SK-N-SH (cell line): ENCODE results near the gene ANK3. TPM values are rescaled to one million over a fixed set of nuclear protein-coding genes. Genes with fewer than 3 reads are reported as not detected.

Experiments
- CTCF ChIA-PET: fragments of 300-600, 350-600 bp; formaldehyde crosslinking; extraction: SDS; loops from one replicate; lab custom pipeline; 2021; lab: Yijun Ruan, JAX
- POLR2A ChIA-PET: fragments of 350-600 bp; sonication (Branson Sonifier 250); formaldehyde crosslinking; extraction: SDS; loops from one replicate; lab custom pipeline; 2020; ENCODE audit warnings: antibody characterized with exemption, inconsistent platforms; lab: Yijun Ruan, JAX
- DNase-seq: peaks from one replicate; pipeline ENCODE4 v3.0.0; 2012
- H2AFZ ChIP-seq: fragments of 200-600 bp; sonication (generic); 2 replicates; pipeline ENCODE4 v1.8.1; 2016; ENCODE audit warnings: antibody characterized with exemption, mild to moderate bottlenecking, low read depth
- H3F3A ChIP-seq: fragments of 200-600 bp; sonication (generic); replicated peaks from 2 replicates; pipeline ENCODE3; 2016; ENCODE audit warnings: antibody characterized with exemption, mild to moderate bottlenecking; ENCODE audit not compliant: insufficient read depth
- H3K27ac ChIP-seq, 2 experiments: fragments of 200-500 bp in 1 of 2; fragments of 200-600 bp in 1 of 2; sonication (Bioruptor generic) in 1 of 2; sonication (generic), shearing (Covaris generic) in 1 of 2; 2 replicates each; pipeline versions ENCODE4 v1.5.1 to v1.6.1; 2014 to 2016; ENCODE audit warnings: low read depth in 2 of 2, inconsistent platforms in 1 of 2, low read length in 1 of 2, mild to moderate bottlenecking in 1 of 2, mixed read lengths in 1 of 2
- H3K27me3 ChIP-seq: fragments of 200-600 bp; sonication (generic), shearing (Covaris generic); 2 replicates; pipeline ENCODE4 v1.6.1; 2016; ENCODE audit warnings: mixed run types; ENCODE audit not compliant: insufficient read depth
- H3K36me3 ChIP-seq, 2 experiments: fragments of 200-500 bp in 1 of 2; fragments of 200-600 bp in 1 of 2; sonication (Bioruptor generic) in 1 of 2; sonication (generic) in 1 of 2; replicated peaks in 1 of 2; 2 replicates each; pipeline versions ENCODE3 to v1.5.1; 2014 to 2016; ENCODE audit warnings: low read length in 1 of 2, mild to moderate bottlenecking in 1 of 2; ENCODE audit not compliant: insufficient read depth in 2 of 2, control insufficient read depth in 1 of 2
- H3K4me1 ChIP-seq, 2 experiments: fragments of 200-500 bp in 1 of 2; fragments of 200-600 bp in 1 of 2; sonication (Bioruptor generic) in 1 of 2; sonication (generic), shearing (Covaris generic) in 1 of 2; 2 replicates each; pipeline versions ENCODE4 v1.5.1 to v1.6.1; 2014 to 2016; ENCODE audit warnings: low read depth in 1 of 2, low read length in 1 of 2, mixed run types in 1 of 2; ENCODE audit not compliant: insufficient read depth in 2 of 2, control insufficient read depth in 1 of 2
- H3K4me2 ChIP-seq: fragments of 200-600 bp; sonication (generic), shearing (Covaris generic); 2 replicates; pipeline ENCODE4 v1.6.1; 2017; ENCODE audit warnings: mixed run types
- H3K4me3 ChIP-seq, 2 experiments: fragments of 200-500 bp in 1 of 2; fragments of 200-600 bp in 1 of 2; sonication (Bioruptor generic) in 1 of 2; sonication (generic), shearing (Covaris generic) in 1 of 2; 2 replicates each; pipeline versions ENCODE4 v1.5.1 to v1.8.1; 2014 to 2016; ENCODE audit warnings: low read depth in 2 of 2, inconsistent platforms in 1 of 2, low read length in 1 of 2, mild to moderate bottlenecking in 1 of 2, mixed read lengths in 1 of 2, moderate library complexity in 1 of 2
- H3K79me2 ChIP-seq: fragments of 200-600 bp; sonication (generic); 2 replicates; pipeline ENCODE4 v1.8.1; 2017; ENCODE audit warnings: mild to moderate bottlenecking; ENCODE audit not compliant: insufficient read depth
- H3K9ac ChIP-seq: fragments of 200-600 bp; sonication (generic); 2 replicates; pipeline ENCODE4 v1.6.1; 2017; ENCODE audit warnings: mixed run types
- H3K9me2 ChIP-seq: fragments of 200-600 bp; sonication (generic); 2 replicates; pipeline ENCODE4 v1.6.1; 2017; ENCODE audit warnings: mixed run types
- H3K9me3 ChIP-seq: fragments of 200-600 bp; sonication (generic); 2 replicates; pipeline ENCODE4 v1.6.1; 2017; ENCODE audit warnings: mixed run types, mild to moderate bottlenecking, moderate library complexity
- H4K20me1 ChIP-seq: fragments of 200-600 bp; sonication (generic); 2 replicates; pipeline ENCODE4 v1.6.1; 2017; ENCODE audit warnings: mild to moderate bottlenecking, mixed run types; ENCODE audit not compliant: insufficient read depth
- CHD2 ChIP-seq: fragments of 150-350 bp; IDR thresholded peaks from 2 replicates; pipeline ENCODE4 v1.6.1; 2018; ENCODE audit warnings: low read length; ENCODE audit not compliant: partially characterized antibody
- ELF1 ChIP-seq: IDR thresholded peaks from 2 replicates; pipeline ENCODE4 v1.4.0; 2012
- EP300 ChIP-seq, 2 experiments: IDR thresholded peaks; 2 replicates each; pipeline versions ENCODE4 v1.4.0 to v1.6.1; 2012; ENCODE audit warnings: borderline replicate concordance in 1 of 2, low read depth in 1 of 2, low read length in 1 of 2
- EZH2phosphoT487 ChIP-seq: fragments of 200-600 bp; sonication (generic); IDR thresholded peaks from 2 replicates; pipeline ENCODE4 v1.6.1; 2017; ENCODE audit warnings: low read depth, mixed run types, mild to moderate bottlenecking, antibody characterized with exemption, moderate library complexity, borderline replicate concordance
- FOXM1 ChIP-seq: IDR thresholded peaks from 2 replicates; pipeline ENCODE4 v1.4.0; 2012; ENCODE audit warnings: low read depth, mild to moderate bottlenecking
- NFIC ChIP-seq: IDR thresholded peaks from 2 replicates; pipeline ENCODE4 v1.4.0; 2012; ENCODE audit warnings: borderline replicate concordance
- POLR2AphosphoS5 ChIP-seq: IDR thresholded peaks from 2 replicates; pipeline ENCODE4 v1.6.1; 2012; ENCODE audit warnings: low read depth, low read length
- RXRA ChIP-seq: IDR thresholded peaks from 2 replicates; pipeline ENCODE4 v1.4.0; 2012; ENCODE audit warnings: low read depth, mild to moderate bottlenecking, borderline replicate concordance
- SMC3 ChIP-seq: IDR thresholded peaks from 2 replicates; pipeline ENCODE4 v1.6.1; 2012; ENCODE audit warnings: low read depth, low read length, improper control_type of control experiment
- TAF1 ChIP-seq: IDR thresholded peaks from 2 replicates; pipeline ENCODE4 v1.6.1; 2012; ENCODE audit warnings: low read depth, mild to moderate bottlenecking, low read length, moderate library complexity, borderline replicate concordance
- TCF12 ChIP-seq: IDR thresholded peaks from 2 replicates; pipeline ENCODE4 v1.4.0; 2012
- WGBS: methylation state at CpG from one replicate; pipeline ENCODE4 v1.1.6; 2017; ENCODE audit warnings: low lambda C conversion rate; 5-methylcytosine and 5-hydroxymethylcytosine counted together
- polyA plus RNA-seq, 3 experiments: library from polyadenylated mRNA; depleted of rRNA; stranded (reverse); fragments of >200 nt; gene quantifications; 2 replicates each; pipeline ENCODE4 v1.2.3, GENCODE V29; 2012
- TF ChIP-seq, protein P1 (sequence below): IDR thresholded peaks from 2 replicates; pipeline ENCODE4 v1.4.0; 2012; ENCODE audit warnings: low read depth, borderline replicate concordance
- TF ChIP-seq, protein P2 (sequence below): IDR thresholded peaks from 2 replicates; pipeline ENCODE4; 2012
- TF ChIP-seq, protein P3 (sequence below): IDR thresholded peaks from 2 replicates; pipeline ENCODE4 v1.4.0; 2012; ENCODE audit warnings: low read depth

The ANK3 gene
- polyA plus RNA-seq, 1 of the 3 experiments (the other 2 are of a cell fraction) = 10.0 TPM

DNA sequence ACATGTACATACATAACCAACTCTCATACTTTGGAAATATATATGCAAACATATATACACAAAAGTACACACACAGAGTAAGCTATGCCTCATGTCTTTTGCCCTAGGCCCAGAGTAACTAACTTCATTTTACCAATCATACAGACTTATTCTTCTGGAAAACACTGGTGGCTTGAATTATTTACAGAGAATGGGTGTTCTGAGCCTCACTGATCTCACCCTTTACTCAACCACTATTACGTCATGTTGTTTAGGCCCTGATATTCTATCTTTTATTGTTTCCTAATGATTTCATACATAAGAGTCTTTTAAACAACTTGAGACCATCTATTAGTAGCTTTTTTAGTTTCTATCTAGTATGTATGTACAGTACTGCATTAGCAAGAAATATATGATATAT, 43.0 kb downstream of the ANK3 start:
- Histone ChIP-seq H3K27ac (no peak overlapping the region), H3K4me1 (peaks cover 12 to 18% of the 10 kb centered on the region in 2 experiments), H3K27me3 (no peaks in the 10 kb centered on the region), H3K9me3 (no peaks in the 10 kb centered on the region), H3K4me3 (no peak overlapping the region), H3K9me2 (no peaks in the 10 kb centered on the region), H3K9ac (no peak overlapping the region), H2AFZ (no peak overlapping the region), H4K20me1 (no peaks in the 10 kb centered on the region), H3K4me2 (no peak overlapping the region), H3K79me2 (no peaks in the 10 kb centered on the region), H3F3A (no peaks in the 10 kb centered on the region), H3K36me3 (no peaks in the 10 kb centered on the region)
- CTCF ChIA-PET = interaction anchor here (1.4 kb wide), 1 partner anchor 47 kb away, joined by 3 read pairs; no protein-coding TSS in a partner anchor
- no peak for DNase-seq
- 100% methylated on average over 1 of the region's 1 CpG for WGBS
- POLR2A ChIA-PET = no interaction called here
- TF ChIP-seq POLR2AphosphoS5 = no peak
- TF ChIP-seq EP300 (IDR thresholded peaks at IDR 0.05; ENCODE audit: borderline replicate concordance in 1 of 2, low read depth in 1 of 2, low read length in 1 of 2) = no peak
- no peak for TF ChIP-seq RXRA
- TF ChIP-seq SMC3 = no peak
- no peak for TF ChIP-seq NFIC
- no peak for TF ChIP-seq ELF1
- no peak for TF ChIP-seq FOXM1
- TF ChIP-seq, protein P1, sequence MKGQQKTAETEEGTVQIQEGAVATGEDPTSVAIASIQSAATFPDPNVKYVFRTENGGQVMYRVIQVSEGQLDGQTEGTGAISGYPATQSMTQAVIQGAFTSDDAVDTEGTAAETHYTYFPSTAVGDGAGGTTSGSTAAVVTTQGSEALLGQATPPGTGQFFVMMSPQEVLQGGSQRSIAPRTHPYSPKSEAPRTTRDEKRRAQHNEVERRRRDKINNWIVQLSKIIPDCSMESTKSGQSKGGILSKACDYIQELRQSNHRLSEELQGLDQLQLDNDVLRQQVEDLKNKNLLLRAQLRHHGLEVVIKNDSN = no peak
- no peak for TF ChIP-seq TAF1
- TF ChIP-seq, protein P2, sequence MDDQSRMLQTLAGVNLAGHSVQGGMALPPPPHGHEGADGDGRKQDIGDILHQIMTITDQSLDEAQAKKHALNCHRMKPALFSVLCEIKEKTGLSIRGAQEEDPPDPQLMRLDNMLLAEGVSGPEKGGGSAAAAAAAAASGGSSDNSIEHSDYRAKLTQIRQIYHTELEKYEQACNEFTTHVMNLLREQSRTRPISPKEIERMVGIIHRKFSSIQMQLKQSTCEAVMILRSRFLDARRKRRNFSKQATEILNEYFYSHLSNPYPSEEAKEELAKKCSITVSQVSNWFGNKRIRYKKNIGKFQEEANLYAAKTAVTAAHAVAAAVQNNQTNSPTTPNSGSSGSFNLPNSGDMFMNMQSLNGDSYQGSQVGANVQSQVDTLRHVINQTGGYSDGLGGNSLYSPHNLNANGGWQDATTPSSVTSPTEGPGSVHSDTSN = no peak
- TF ChIP-seq CHD2 = no peak

DNA sequence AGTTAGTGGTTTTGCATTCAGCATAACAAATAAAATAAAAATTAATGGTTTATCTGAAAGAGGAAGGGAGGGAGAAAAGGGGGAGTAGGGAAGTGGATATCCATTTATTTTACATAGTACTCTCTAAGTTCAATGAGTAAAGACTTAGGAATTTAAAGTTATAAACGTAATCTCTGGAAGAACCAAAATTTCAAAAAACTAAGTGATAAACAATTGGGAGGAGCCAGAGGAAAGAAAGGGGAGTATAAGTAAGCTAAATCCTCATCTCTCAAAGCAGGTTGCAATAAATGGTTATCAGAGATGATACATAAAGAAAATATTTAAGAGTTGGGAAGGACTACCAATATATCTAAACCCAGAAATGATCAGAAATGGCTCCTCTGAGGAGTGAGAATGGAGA, 46.4 kb downstream of the ANK3 start:
- DNase-seq = no peak
- no peaks in the 10 kb centered on the region for H3K9me3 ChIP-seq
- peaks cover 0 to 3% of the 10 kb centered on the region in 2 experiments; a peak in 1 of 4 replicates for H3K4me1 ChIP-seq
- TF ChIP-seq ELF1 (no peak), TCF12 (no peak), EZH2phosphoT487 (no peak)
- TF ChIP-seq, protein P3, sequence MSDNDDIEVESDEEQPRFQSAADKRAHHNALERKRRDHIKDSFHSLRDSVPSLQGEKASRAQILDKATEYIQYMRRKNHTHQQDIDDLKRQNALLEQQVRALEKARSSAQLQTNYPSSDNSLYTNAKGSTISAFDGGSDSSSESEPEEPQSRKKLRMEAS = no peak
- no peak overlapping the region for H3K27ac ChIP-seq
- H3K36me3 ChIP-seq = no peaks in the 10 kb centered on the region
- H3K4me2 ChIP-seq = no peak overlapping the region
- CTCF ChIA-PET = no interaction called here
- no peaks in the 10 kb centered on the region for H3F3A ChIP-seq
- H3K27me3 ChIP-seq = no peaks in the 10 kb centered on the region
- no peaks in the 10 kb centered on the region for H4K20me1 ChIP-seq
- H3K4me3 ChIP-seq = no peak overlapping the region
- no peaks in the 10 kb centered on the region for H3K79me2 ChIP-seq
- no peak overlapping the region for H3K9ac ChIP-seq
- no peak overlapping the region for H2AFZ ChIP-seq
- WGBS = 50% methylated on average over 1 of the region's 1 CpG
- no peaks in the 10 kb centered on the region for H3K9me2 ChIP-seq
- POLR2A ChIA-PET = no interaction called here
